ENCODE data around the gene GCLM. TPM values are rescaled to one million over a fixed set of nuclear protein-coding genes. Genes with fewer than 3 reads are reported as not detected.

Gene GCLM
- total and polyA plus RNA-seq, 8 donors: 9.0 to 35.0 (median 10.9) TPM

- Histone ChIP-seq H3K27me3 (no peaks in the 10 kb centered on the region), H3K4me3 (no peak overlapping the region), H3K36me3 (no peaks in the 10 kb centered on the region), H3K9me3 (no peaks in the 10 kb centered on the region), H3K27ac (no peak overlapping the region), H3K4me1 (peaks cover 11 to 31% of the 10 kb centered on the region in 2 donors)
- no peak for TF ChIP-seq CTCF (IDR thresholded peaks at IDR 0.05)
- ATAC-seq: no peak
- intact Hi-C loops (cut with DNase I): loop anchor here in 1 of 2 donors (10.0 kb wide), 1 partner anchor 407 kb away; no protein-coding TSS in a partner anchor
- no peak for DNase-seq
These were observed 67.5 kb downstream of the GCLM start for GRCh38 chr1:93841771-93842170.

GRCh38 chr1:93840956-93841482 is 68.2 kb downstream of the GCLM start:
- Histone ChIP-seq H3K4me3 (no peak overlapping the region), H3K9me3 (no peaks in the 10 kb centered on the region), H3K4me1 (peaks cover 11 to 29% of the 10 kb centered on the region in 2 donors), H3K36me3 (no peaks in the 10 kb centered on the region), H3K27ac (no peak overlapping the region), H3K27me3 (no peaks in the 10 kb centered on the region)
- ATAC-seq (no peak), DNase-seq (no peak)
- no peak for TF ChIP-seq CTCF (IDR thresholded peaks at IDR 0.05)
- intact Hi-C loops (cut with DNase I): loop anchor here in 1 of 2 donors (10.0 kb wide), 1 partner anchor 406 kb away; no protein-coding TSS in a partner anchor

GRCh38 chr1:93839753-93840152 is 69.5 kb downstream of the GCLM start:
- no peak overlapping the region for H3K4me3 ChIP-seq
- no peak for DNase-seq
- intact Hi-C loops (cut with DNase I): loop anchor here in 1 of 2 donors (10.0 kb wide), 1 partner anchor 405 kb away; no protein-coding TSS in a partner anchor
- H3K4me1 ChIP-seq: peaks cover 5 to 16% of the 10 kb centered on the region in 2 donors
- H3K27me3 ChIP-seq: no peaks in the 10 kb centered on the region
- no peaks in the 10 kb centered on the region for H3K36me3 ChIP-seq
- TF ChIP-seq CTCF (IDR thresholded peaks at IDR 0.05): no peak
- ATAC-seq: no peak
- no peaks in the 10 kb centered on the region for H3K9me3 ChIP-seq
- H3K27ac ChIP-seq: no peak overlapping the region

GRCh38 chr1:93839307-93839706 is 69.9 kb downstream of the GCLM start:
- Histone ChIP-seq H3K27ac (no peak overlapping the region), H3K36me3 (no peaks in the 10 kb centered on the region), H3K4me1 (peaks cover 5 to 12% of the 10 kb centered on the region in 2 donors), H3K27me3 (no peaks in the 10 kb centered on the region), H3K9me3 (no peaks in the 10 kb centered on the region), H3K4me3 (no peak overlapping the region)
- peak; percentile 16 for ATAC-seq
- TF ChIP-seq CTCF (IDR thresholded peaks at IDR 0.05): no peak
- intact Hi-C loops (cut with DNase I): no loop called here
- DNase-seq: no peak

- no peak overlapping the region for H3K27ac ChIP-seq
- no peaks in the 10 kb centered on the region for H3K27me3 ChIP-seq
- DNase-seq: no peak
- no peak overlapping the region for H3K4me3 ChIP-seq
- H3K36me3 ChIP-seq: no peaks in the 10 kb centered on the region
- H3K4me1 ChIP-seq: peaks cover under 1 to 5% of the 10 kb centered on the region in 2 donors
- intact Hi-C loops (cut with DNase I): no loop called here
- peaks cover 0 to 7% of the 10 kb centered on the region in 2 donors for H3K9me3 ChIP-seq
- ATAC-seq: no peak
- TF ChIP-seq CTCF (IDR thresholded peaks at IDR 0.05): no peak
These were observed 71.3 kb downstream of the GCLM start for GRCh38 chr1:93837961-93838360.

Small RNA genes within 50 kb of the gene (microRNA-seq; reads per million reads assigned to microRNA genes)
- 7.9 to 19.0 reads per million in 2 donors for gene MIR760

Other genes starting within 250 kb of the GCLM start
- 10 to 100 TPM; 18.7 to 26.0 TPM for gene BCAR3, start 227.6 kb downstream of the GCLM start, total RNA-seq
- 10 to 100 TPM; 15.5 to 21.3 (median 18.0) TPM for gene BCAR3, start 227.6 kb downstream of the GCLM start, polyA plus RNA-seq (ENCODE audit: insufficient read length in 6 of 6)
- 10 to 100 TPM; 35.0 to 45.3 TPM for gene DNTTIP2, start 30.2 kb downstream of the GCLM start, total RNA-seq
- gene DNTTIP2, start 30.2 kb downstream of the GCLM start, polyA plus RNA-seq (ENCODE audit: insufficient read length in 6 of 6): 10 to 100 TPM; 56.3 to 65.1 (median 59.7) TPM
- gene ABCA4, start 211.7 kb upstream of the GCLM start, total RNA-seq: 1 to 10 TPM; 1.7 to 2.7 TPM
- gene ABCA4, start 211.7 kb upstream of the GCLM start, polyA plus RNA-seq (ENCODE audit: insufficient read length in 6 of 6): 1 to 10 TPM in 5 of 6 donors, under 1 TPM in 1; 0.83 to 2.0 (median 1.4) TPM

All from left lung (tissue), 10 donors.